ENCODE measurements around the gene SHC3. TPM values are rescaled to one million over a fixed set of nuclear protein-coding genes. Genes with fewer than 3 reads are reported as not detected.

Gene SHC3
- total RNA-seq, 2 experiments from 2014 or later: not detected

DNA sequence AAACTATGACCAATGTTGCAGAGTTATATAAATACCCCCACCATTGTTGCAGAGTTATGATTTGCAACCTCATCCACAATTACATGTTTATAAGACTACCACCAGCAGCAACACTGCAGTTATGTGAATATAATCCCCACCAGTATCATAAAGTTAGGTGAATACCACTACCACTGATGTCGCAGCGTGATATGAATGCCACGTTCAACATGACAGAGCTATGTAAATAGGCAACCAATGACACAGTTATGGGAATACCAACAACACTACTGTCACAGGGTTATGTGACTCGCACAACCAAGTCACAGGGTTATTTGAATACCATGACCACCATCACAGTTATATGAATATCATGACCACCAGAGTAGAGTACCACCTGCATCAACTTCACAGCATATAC, 63.9 kb downstream of the SHC3 start:
- Histone ChIP-seq H3K9me3 (ENCODE audit: control insufficient read depth in 1 of 2, insufficient read depth in 1 of 2, low read length in 2 of 2) (no peaks in the 10 kb centered on the region), H3K4me3 (ENCODE audit: low read length) (no peak overlapping the region), H3K27me3 (ENCODE audit: control insufficient read depth in 1 of 2, insufficient read depth in 2 of 2, low read length in 2 of 2) (no peaks in the 10 kb centered on the region), H3K4me1 (ENCODE audit: insufficient read depth, low read length) (no peaks in the 10 kb centered on the region), H3K36me3 (ENCODE audit: insufficient read depth, low read length) (no peaks in the 10 kb centered on the region), H3K27ac (ENCODE audit: low read depth in 1 of 2, low read length in 2 of 2) (no peak overlapping the region)
- ATAC-seq (ENCODE audit: poor library complexity) (no peak), DNase-seq (no peak)
- Mint-ChIP-seq H3K36me3 (ENCODE audit: low read depth) (no peaks in the 10 kb centered on the region), H3K9me3 (peaks cover 8% of the 10 kb centered on the region), H3K27ac (no peak overlapping the region), H3K4me1 (ENCODE audit: low read depth) (no peaks in the 10 kb centered on the region), H3K4me3 (no peak overlapping the region), H3K27me3 (peaks cover 46% of the 10 kb centered on the region)
- intact Hi-C loops (cut with DNase I, micrococcal nuclease): no loop called here
- ChIA-PET CTCF (no interaction called here), POLR2A (no interaction called here)
- no peak for TF ChIP-seq CTCF (IDR thresholded peaks at IDR 0.05)

GRCh38 chr9:89113851-89114250, 64.8 kb downstream of the SHC3 start:
- Mint-ChIP-seq H3K4me1 (ENCODE audit: low read depth) (no peaks in the 10 kb centered on the region), H3K27me3 (peaks cover 45% of the 10 kb centered on the region), H3K36me3 (ENCODE audit: low read depth) (no peaks in the 10 kb centered on the region), H3K27ac (no peak overlapping the region), H3K9me3 (peaks cover 5% of the 10 kb centered on the region), H3K4me3 (no peak overlapping the region)
- intact Hi-C loops (cut with DNase I, micrococcal nuclease): no loop called here
- no peak for TF ChIP-seq CTCF (IDR thresholded peaks at IDR 0.05)
- Histone ChIP-seq H3K27me3 (ENCODE audit: control insufficient read depth in 1 of 2, insufficient read depth in 2 of 2, low read length in 2 of 2) (no peaks in the 10 kb centered on the region), H3K4me1 (ENCODE audit: insufficient read depth, low read length) (no peaks in the 10 kb centered on the region), H3K27ac (ENCODE audit: low read depth in 1 of 2, low read length in 2 of 2) (no peak overlapping the region), H3K36me3 (ENCODE audit: insufficient read depth, low read length) (no peaks in the 10 kb centered on the region), H3K9me3 (ENCODE audit: control insufficient read depth in 1 of 2, insufficient read depth in 1 of 2, low read length in 2 of 2) (no peaks in the 10 kb centered on the region), H3K4me3 (ENCODE audit: low read length) (no peak overlapping the region)
- ChIA-PET CTCF (no interaction called here), POLR2A (no interaction called here)
- DNase-seq (no peak), ATAC-seq (ENCODE audit: poor library complexity) (no peak)

- H3K27ac Mint-ChIP-seq: no peak overlapping the region
- ChIA-PET POLR2A (no interaction called here), CTCF (no interaction called here)
- H3K4me1 Mint-ChIP-seq (ENCODE audit: low read depth): no peaks in the 10 kb centered on the region
- no peaks in the 10 kb centered on the region for H3K36me3 Mint-ChIP-seq (ENCODE audit: low read depth)
- DNase-seq (no peak), ATAC-seq (ENCODE audit: poor library complexity) (no peak)
- H3K27me3 Mint-ChIP-seq: peaks cover 43% of the 10 kb centered on the region
- Histone ChIP-seq H3K27me3 (ENCODE audit: control insufficient read depth in 1 of 2, insufficient read depth in 2 of 2, low read length in 2 of 2) (no peaks in the 10 kb centered on the region), H3K9me3 (ENCODE audit: control insufficient read depth in 1 of 2, insufficient read depth in 1 of 2, low read length in 2 of 2) (no peaks in the 10 kb centered on the region), H3K27ac (ENCODE audit: low read depth in 1 of 2, low read length in 2 of 2) (no peak overlapping the region), H3K36me3 (ENCODE audit: insufficient read depth, low read length) (no peaks in the 10 kb centered on the region), H3K4me3 (ENCODE audit: low read length) (no peak overlapping the region), H3K4me1 (ENCODE audit: insufficient read depth, low read length) (no peaks in the 10 kb centered on the region)
- intact Hi-C loops (cut with DNase I, micrococcal nuclease): no loop called here
- no peak overlapping the region for H3K4me3 Mint-ChIP-seq
- no peak for TF ChIP-seq CTCF (IDR thresholded peaks at IDR 0.05)
- H3K9me3 Mint-ChIP-seq: peaks cover 3% of the 10 kb centered on the region
These were observed 66.4 kb downstream of the SHC3 start for GRCh38 chr9:89112243-89112642.

All from CD4-positive, alpha-beta T cell (primary cell).